Endothelial cell of umbilical vein (primary cell): ENCODE measurements around the gene ERBB4. TPM values are rescaled to one million over a fixed set of nuclear protein-coding genes. Genes with fewer than 3 reads are reported as not detected.

Experiments used
- BruUV-seq: library from RNA; stranded (reverse); fragments of 400-500 nt; replicated peaks from 2 replicates; lab custom pipeline; 2021; lab: Mats Ljungman, UMichigan
- CTCF ChIA-PET: fragments of 300-600, 350-600 bp; sonication (Branson Sonifier 250); formaldehyde crosslinking; loops from one replicate; lab custom pipeline; 2021; ENCODE audit warnings: antibody characterized with exemption, inconsistent platforms; lab: Charles Lee
- POLR2A ChIA-PET: fragments of 300-600, 350-600 bp; sonication (Branson Sonifier 250); formaldehyde crosslinking; loops from one replicate; lab custom pipeline; 2021; ENCODE audit warnings: antibody characterized with exemption, inconsistent platforms; lab: Charles Lee
- DNase-seq: peaks from one replicate; pipeline ENCODE4 v3.0.0-alpha.2; 2011; ENCODE audit warnings: low read depth, low spot score
- FAIRE-seq: peaks from 2 replicates; lab custom pipeline; 2011; peaks lifted over from hg19 to GRCh38; lab: Jason Lieb, UNC
- H2AFZ ChIP-seq: 2 replicates; pipeline ENCODE4 v1.6.0; 2012; ENCODE audit warnings: low read depth, low read length, control low read depth, inconsistent platforms
- H3K27ac ChIP-seq: 2 replicates; pipeline ENCODE4 v1.5.1; 2011; ENCODE audit warnings: low read depth, mild to moderate bottlenecking, control low read depth, low read length, moderate library complexity; ENCODE audit not compliant: insufficient read depth
- H3K27me3 ChIP-seq, 2 experiments: 2 replicates each; pipeline versions ENCODE4 v1.6.0 to v1.6.1; 2011; ENCODE audit warnings: low read length in 2 of 2, mixed read lengths in 1 of 2; ENCODE audit not compliant: control insufficient read depth in 2 of 2, insufficient read depth in 2 of 2
- H3K36me3 ChIP-seq, 2 experiments: 2 replicates in 1 of 2; 3 replicates in 1 of 2; pipeline ENCODE4 v1.5.1; 2011; ENCODE audit warnings: low read length in 2 of 2, mild to moderate bottlenecking in 1 of 2, moderate library complexity in 1 of 2; ENCODE audit not compliant: control insufficient read depth in 2 of 2, insufficient read depth in 2 of 2; ENCODE audit errors: extremely low read depth in 1 of 2
- H3K4me1 ChIP-seq: 3 replicates; pipeline ENCODE4 v1.5.1; 2011; ENCODE audit warnings: mild to moderate bottlenecking, low read length; ENCODE audit not compliant: control insufficient read depth, insufficient read depth; ENCODE audit errors: extremely low read depth
- H3K4me2 ChIP-seq: 2 replicates; pipeline ENCODE4 v1.6.1; 2011; ENCODE audit warnings: low read length, control low read depth, mixed read lengths; ENCODE audit not compliant: insufficient read depth
- H3K4me3 ChIP-seq, 3 experiments: fragments of 200-600 bp in 1 of 3; sonication (generic), shearing (Covaris generic) in 1 of 3; replicated peaks in 1 of 3; 2 replicates each; pipeline ENCODE4 v1.5.1; 2011 to 2016; ENCODE audit warnings: control low read depth in 3 of 3, low read length in 3 of 3, mild to moderate bottlenecking in 2 of 3, inconsistent platforms in 1 of 3, low read depth in 1 of 3, moderate library complexity in 1 of 3; ENCODE audit not compliant: insufficient read depth in 1 of 3
- H3K79me2 ChIP-seq: 2 replicates; pipeline ENCODE4 v1.6.0; 2012; ENCODE audit warnings: low read length, inconsistent platforms; ENCODE audit not compliant: control insufficient read depth, insufficient read depth
- H3K9ac ChIP-seq: replicated peaks from 2 replicates; pipeline ENCODE3; 2011; ENCODE audit warnings: low read length, control low read depth; ENCODE audit not compliant: insufficient read depth; ENCODE audit errors: extremely low read depth
- H3K9me1 ChIP-seq: replicated peaks from 3 replicates; pipeline ENCODE4 v1.6.0; 2011; ENCODE audit warnings: mild to moderate bottlenecking, low read length; ENCODE audit not compliant: control insufficient read depth, insufficient read depth; ENCODE audit errors: extremely low read depth
- H3K9me3 ChIP-seq: replicated peaks from 2 replicates; pipeline ENCODE4 v1.5.1; 2012; ENCODE audit warnings: low read length, inconsistent platforms; ENCODE audit not compliant: control insufficient read depth, insufficient read depth
- H4K20me1 ChIP-seq: replicated peaks from 2 replicates; pipeline ENCODE3; 2011; ENCODE audit warnings: mild to moderate bottlenecking, low read length; ENCODE audit not compliant: control insufficient read depth, insufficient read depth; ENCODE audit errors: extremely low read depth
- EZH2 ChIP-seq: IDR thresholded peaks from 2 replicates; pipeline ENCODE4 v1.6.1; 2012; ENCODE audit warnings: borderline replicate concordance, low read depth, mild to moderate bottlenecking, moderate library complexity, low read length, inconsistent platforms; ENCODE audit not compliant: severe bottlenecking
- FOS ChIP-seq: IDR thresholded peaks from 2 replicates; pipeline ENCODE4 v1.6.1; 2011; ENCODE audit warnings: mild to moderate bottlenecking, low read length, moderate library complexity, borderline replicate concordance; ENCODE audit not compliant: insufficient read depth
- GATA2 ChIP-seq: IDR thresholded peaks from 2 replicates; pipeline ENCODE4 v1.7.0; 2011; ENCODE audit warnings: low read depth, mild to moderate bottlenecking, moderate library complexity, mixed read lengths, low read length; ENCODE audit not compliant: insufficient read length, insufficient read depth
- JUN ChIP-seq: IDR thresholded peaks from 2 replicates; pipeline ENCODE4 v1.6.1; 2011; ENCODE audit warnings: borderline replicate concordance, low read depth; ENCODE audit not compliant: insufficient read length, insufficient read depth
- MAX ChIP-seq: IDR thresholded peaks from 2 replicates; pipeline ENCODE4 v1.6.1; 2011; ENCODE audit not compliant: insufficient read depth, insufficient read length
- MYC ChIP-seq: IDR thresholded peaks from one replicate; pipeline ENCODE4 v1.6.1; 2011; ENCODE audit warnings: mild to moderate bottlenecking, low read depth, low read length
- POLR2A ChIP-seq: IDR thresholded peaks from 2 replicates; pipeline ENCODE4 v1.6.1; 2012; ENCODE audit warnings: low read depth, mild to moderate bottlenecking, control low read depth, low read length
- POLR2AphosphoS5 ChIP-seq: IDR thresholded peaks from 2 replicates; pipeline ENCODE4 v1.6.1; 2012; ENCODE audit warnings: low read depth, mild to moderate bottlenecking, control low read depth, low read length, moderate library complexity; ENCODE audit not compliant: insufficient read depth
- dilution Hi-C: fragments of 300-500 bp; cut with MboI; formaldehyde crosslinking; loops from one replicate; pipeline ENCODE4 v1.15.0; 2019; ENCODE audit warnings: low sequenced_read_pairs; ENCODE audit not compliant: extremely low pct_ligation_motif_present
- intact Hi-C: fragments of 100-400 bp; cut with micrococcal nuclease; formaldehyde crosslinking; loops from one replicate; pipeline ENCODE4 v1.10.0; 2022
- polyA plus RNA-seq, 4 experiments: library from polyadenylated mRNA; depleted of rRNA in 3 of 4; stranded (reverse) in 3 of 4; unstranded in 1 of 4; fragments of >200 nt; gene quantifications; 2 replicates each; pipeline versions ENCODE4 v1.2.1 to v1.2.3, GENCODE V29; 2011 to 2012; ENCODE audit warnings: missing spikeins in 1 of 4
- total RNA-seq: library from RNA; stranded (reverse); gene quantifications from 2 replicates; pipeline ENCODE4 v1.2.3, GENCODE V29; 2021
- TF ChIP-seq, protein P1 (sequence below), 2 donors: IDR thresholded peaks; 1 replicate in 1 of 2; 2 replicates in 1 of 2; pipeline ENCODE4 v1.5.1; 2011; ENCODE audit warnings: low read length in 2 of 2, mild to moderate bottlenecking in 2 of 2, moderate library complexity in 2 of 2, control low read depth in 1 of 2, inconsistent platforms in 1 of 2, low read depth in 1 of 2; ENCODE audit not compliant: insufficient read depth in 1 of 2; ENCODE audit errors: extremely low read depth in 1 of 2

Gene ERBB4
- total and polyA plus RNA-seq, 2 donors (not counting 3 experiments of a cell fraction or from before 2014, with no cell fraction given) = 0.01 to 0.27 TPM

- H3K36me3 ChIP-seq = no peaks in the 10 kb centered on the region
- no TSS peak for BruUV-seq
- no peaks in the 10 kb centered on the region for H3K27me3 ChIP-seq
- H3K9ac ChIP-seq = no peak overlapping the region
- intact Hi-C loops (loop anchor here (1.0 to 5.0 kb wide), 5 partner anchors 299 to 1463 kb away; no protein-coding TSS in a partner anchor), dilution Hi-C loops (no loop called here)
- H3K4me3 ChIP-seq = no peak overlapping the region
- no peak for DNase-seq
- no peak overlapping the region for H3K4me2 ChIP-seq
- no peaks in the 10 kb centered on the region for H3K79me2 ChIP-seq
- no peaks in the 10 kb centered on the region for H3K4me1 ChIP-seq
- POLR2A ChIA-PET = no interaction called here
- H4K20me1 ChIP-seq = no peaks in the 10 kb centered on the region
- H3K9me3 ChIP-seq = no peaks in the 10 kb centered on the region
- H2AFZ ChIP-seq = no peak overlapping the region
- TF ChIP-seq, protein P1, sequence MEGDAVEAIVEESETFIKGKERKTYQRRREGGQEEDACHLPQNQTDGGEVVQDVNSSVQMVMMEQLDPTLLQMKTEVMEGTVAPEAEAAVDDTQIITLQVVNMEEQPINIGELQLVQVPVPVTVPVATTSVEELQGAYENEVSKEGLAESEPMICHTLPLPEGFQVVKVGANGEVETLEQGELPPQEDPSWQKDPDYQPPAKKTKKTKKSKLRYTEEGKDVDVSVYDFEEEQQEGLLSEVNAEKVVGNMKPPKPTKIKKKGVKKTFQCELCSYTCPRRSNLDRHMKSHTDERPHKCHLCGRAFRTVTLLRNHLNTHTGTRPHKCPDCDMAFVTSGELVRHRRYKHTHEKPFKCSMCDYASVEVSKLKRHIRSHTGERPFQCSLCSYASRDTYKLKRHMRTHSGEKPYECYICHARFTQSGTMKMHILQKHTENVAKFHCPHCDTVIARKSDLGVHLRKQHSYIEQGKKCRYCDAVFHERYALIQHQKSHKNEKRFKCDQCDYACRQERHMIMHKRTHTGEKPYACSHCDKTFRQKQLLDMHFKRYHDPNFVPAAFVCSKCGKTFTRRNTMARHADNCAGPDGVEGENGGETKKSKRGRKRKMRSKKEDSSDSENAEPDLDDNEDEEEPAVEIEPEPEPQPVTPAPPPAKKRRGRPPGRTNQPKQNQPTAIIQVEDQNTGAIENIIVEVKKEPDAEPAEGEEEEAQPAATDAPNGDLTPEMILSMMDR (IDR thresholded peaks at IDR 0.05; ENCODE audit: extremely low read depth in 1 of 2, insufficient read depth in 1 of 2, low read depth in 1 of 2, low read length in 2 of 2) = no peak
- no peak for TF ChIP-seq FOS
- no peak for TF ChIP-seq JUN
- no peak for TF ChIP-seq MYC
- no peak for TF ChIP-seq MAX
- no peak for TF ChIP-seq POLR2AphosphoS5
- no peak for TF ChIP-seq POLR2A
- TF ChIP-seq GATA2 = no peak
- TF ChIP-seq EZH2 = no peak
- CTCF ChIA-PET = interaction anchor here (0.7 to 3.0 kb wide), 17 partner anchors 9 to 1516 kb away, joined by 3 to 57 read pairs (median 4); partner anchors contain the start of gene ERBB4
- H3K9me1 ChIP-seq = no peaks in the 10 kb centered on the region
- no peak overlapping the region for H3K27ac ChIP-seq
- no peak for FAIRE-seq
Observed at GRCh38 chr2:212547716-212548454, 9.3 kb upstream of the ERBB4 start.
